SU-DHL-6 (cell line): Measurements from ENCODE around the gene ANKRD31.
"Not testable (repeated sequence)": the region's sequence is repeated elsewhere in the genome, so short reads cannot be mapped to it uniquely, and the experiment has no call there.

Source experiments
- H2AFZ ChIP-seq: fragments of 200-600 bp; sonication (generic); 2 replicates; pipeline ENCODE4 v1.6.1; 2014; ENCODE audit warnings: low read depth, mild to moderate bottlenecking, moderate library complexity, mixed read lengths, antibody characterized with exemption, low read length; ENCODE audit not compliant: severe bottlenecking
- H3F3A ChIP-seq: fragments of 200-600 bp; shearing (Covaris generic); 2 replicates; pipeline ENCODE4 v1.6.0; 2016; ENCODE audit warnings: antibody characterized with exemption, mild to moderate bottlenecking; ENCODE audit not compliant: insufficient read depth
- H3K27ac ChIP-seq: fragments of 200-600 bp; sonication (generic); 2 replicates; pipeline ENCODE4 v1.5.1; 2016; ENCODE audit warnings: low read depth, mild to moderate bottlenecking, low read length, moderate library complexity, mixed read lengths
- H3K27me3 ChIP-seq: fragments of 200-600 bp; sonication (generic), shearing (Covaris generic); 2 replicates; pipeline ENCODE4 v1.6.0; 2014; ENCODE audit warnings: mild to moderate bottlenecking, low read length
- H3K36me3 ChIP-seq: fragments of 200-600 bp; sonication (generic); 2 replicates; pipeline ENCODE4 v1.6.1; 2014; ENCODE audit warnings: mild to moderate bottlenecking, low read length, mixed read lengths
- H3K4me2 ChIP-seq: fragments of 300-600, 200-600 bp; shearing (Covaris generic), sonication (generic); 2 replicates; pipeline ENCODE4 v1.6.0; 2014; ENCODE audit warnings: low read length, low read depth, mild to moderate bottlenecking; ENCODE audit not compliant: poor library complexity, severe bottlenecking
- H3K4me3 ChIP-seq: fragments of 200-600 bp; sonication (generic); 2 replicates; pipeline ENCODE4 v1.5.1; 2014; ENCODE audit warnings: antibody characterized with exemption, low read length, mild to moderate bottlenecking, mixed read lengths; ENCODE audit not compliant: insufficient read depth, poor library complexity, severe bottlenecking
- H3K79me2 ChIP-seq: fragments of 200-600 bp; sonication (generic); 2 replicates; pipeline ENCODE4 v1.6.1; 2014; ENCODE audit warnings: mild to moderate bottlenecking, low read length, moderate library complexity; ENCODE audit not compliant: insufficient read depth
- H3K9ac ChIP-seq: fragments of 200-600 bp; sonication (generic); 2 replicates; pipeline ENCODE4 v1.7.0; 2014; ENCODE audit warnings: mild to moderate bottlenecking, low read length
- H3K9me2 ChIP-seq: fragments of 200-600 bp; sonication (generic); replicated peaks from 2 replicates; pipeline ENCODE4 v1.6.1; 2014; ENCODE audit warnings: low read length; ENCODE audit not compliant: insufficient read depth
- H3K9me3 ChIP-seq: fragments of 200-600 bp; sonication (generic); 2 replicates; pipeline ENCODE4 v1.6.1; 2014; ENCODE audit warnings: low read length, mixed read lengths; ENCODE audit not compliant: insufficient read depth
- H4K20me1 ChIP-seq: fragments of 200-600 bp; sonication (generic); 2 replicates; pipeline ENCODE4 v1.6.1; 2014; ENCODE audit warnings: low read depth, mild to moderate bottlenecking, antibody characterized with exemption, low read length, moderate library complexity, mixed read lengths
- CTCF ChIP-seq: fragments of 200-600 bp; sonication (generic); IDR thresholded peaks from one replicate; pipeline ENCODE4 v1.5.1; 2017; ENCODE audit warnings: antibody characterized with exemption, mild to moderate bottlenecking, low read length, moderate library complexity; ENCODE audit not compliant: insufficient read depth, poor library complexity, severe bottlenecking
- EZH2phosphoT487 ChIP-seq: fragments of 200-600 bp; sonication (generic), shearing (Covaris generic); conservative IDR thresholded peaks from 2 replicates; pipeline ENCODE4 v1.6.1; 2018; ENCODE audit warnings: mild to moderate bottlenecking, antibody characterized with exemption, low read length, moderate library complexity, mixed read lengths

ANKRD31 gene

GRCh38 chr5:75108931-75109596 lies 127.6 kb downstream of the ANKRD31 start:
- H3K79me2 ChIP-seq, result no peaks in the 10 kb centered on the region
- no peak overlapping the region for H3K9ac ChIP-seq
- H3K36me3 ChIP-seq, result no peaks in the 10 kb centered on the region
- H3K4me3 ChIP-seq, result no peak overlapping the region
- H3K27me3 ChIP-seq, result no peaks in the 10 kb centered on the region
- no peak overlapping the region for H2AFZ ChIP-seq
- no peaks in the 10 kb centered on the region for H3F3A ChIP-seq
- 0 out of 2 replicates have a peak, but pooled peaks cover 8% of the 10 kb centered on the region for H3K9me2 ChIP-seq
- H3K9me3 ChIP-seq, result no peaks in the 10 kb centered on the region
- no peak overlapping the region for H3K27ac ChIP-seq
- TF ChIP-seq CTCF, result no peak
- TF ChIP-seq EZH2phosphoT487, result no peak
- H4K20me1 ChIP-seq, result no peaks in the 10 kb centered on the region
- no peak overlapping the region for H3K4me2 ChIP-seq

- Histone ChIP-seq H3K4me3 (no peak overlapping the region), H3K79me2 (no peaks in the 10 kb centered on the region), H3K4me2 (no peak overlapping the region), H3K9me2 (0 out of 2 replicates have a peak, but pooled peaks cover 8% of the 10 kb centered on the region), H3K27ac (no peak overlapping the region), H3K9me3 (no peaks in the 10 kb centered on the region), H2AFZ (no peak overlapping the region), H3K27me3 (no peaks in the 10 kb centered on the region), H3K36me3 (no peaks in the 10 kb centered on the region), H4K20me1 (no peaks in the 10 kb centered on the region), H3F3A (no peaks in the 10 kb centered on the region), H3K9ac (no peak overlapping the region)
- TF ChIP-seq EZH2phosphoT487 (no peak), CTCF (no peak)
These were observed 128.2 kb downstream of the ANKRD31 start for GRCh38 chr5:75108515-75108914.

GRCh38 chr5:75095956-75096355 lies 140.7 kb downstream of the ANKRD31 start:
- H3K4me3 ChIP-seq, H3F3A ChIP-seq, H3K9ac ChIP-seq, H3K27ac ChIP-seq, H3K9me2 ChIP-seq, H3K36me3 ChIP-seq, H3K27me3 ChIP-seq, H3K4me2 ChIP-seq, H3K9me3 ChIP-seq, H4K20me1 ChIP-seq, H3K79me2 ChIP-seq, H2AFZ ChIP-seq: not testable (repeated sequence)

- H3K27ac ChIP-seq, result no peak overlapping the region
- H3K9me3 ChIP-seq, result no peaks in the 10 kb centered on the region
- TF ChIP-seq CTCF (no peak), EZH2phosphoT487 (no peak)
- H3K79me2 ChIP-seq, result no peaks in the 10 kb centered on the region
- no peaks in the 10 kb centered on the region for H3K9me2 ChIP-seq
- no peaks in the 10 kb centered on the region for H4K20me1 ChIP-seq
- no peak overlapping the region for H3K9ac ChIP-seq
- H3K27me3 ChIP-seq, result no peaks in the 10 kb centered on the region
- H2AFZ ChIP-seq, result no peak overlapping the region
- no peaks in the 10 kb centered on the region for H3F3A ChIP-seq
- no peaks in the 10 kb centered on the region for H3K36me3 ChIP-seq
- no peak overlapping the region for H3K4me2 ChIP-seq
- no peak overlapping the region for H3K4me3 ChIP-seq
These were observed 145.1 kb downstream of the ANKRD31 start for GRCh38 chr5:75091597-75091996.
